ENCODE measurements around the gene CNNM3. TPM values are rescaled to one million over a fixed set of nuclear protein-coding genes. Genes with fewer than 3 reads are reported as not detected.

The CNNM3 gene
- total RNA-seq, 1 experiment from 2014 or later: 62.5 TPM

- peaks cover 34% of the 10 kb centered on the region for H3K4me1 ChIP-seq
Observed at GRCh38 chr2:96828436-96828835, 12.4 kb downstream of the CNNM3 start.

DNA sequence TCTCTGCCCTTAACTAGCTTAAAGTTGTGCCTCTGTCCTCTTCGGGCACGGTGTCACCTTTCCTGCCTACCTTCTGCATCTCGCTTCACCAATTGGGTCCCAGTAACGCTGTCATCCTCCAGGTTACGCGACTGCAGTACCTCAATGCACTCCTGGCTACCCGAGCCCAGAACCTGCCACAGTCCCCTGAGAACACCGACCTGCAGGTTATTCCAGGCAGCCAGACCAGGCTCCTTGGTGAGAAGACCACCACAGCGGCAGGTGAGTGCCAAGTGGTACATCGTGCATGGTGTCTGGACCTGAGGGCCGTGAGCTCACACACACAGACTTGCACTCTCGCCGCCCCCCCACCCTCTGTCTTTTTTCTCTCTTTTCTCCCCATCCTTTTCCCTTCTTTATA, 12.8 kb downstream of the CNNM3 start:
- H3K4me3 Mint-ChIP-seq (ENCODE audit: unreplicated experiment): no peak overlapping the region
- Histone ChIP-seq H3K9me3 (no peaks in the 10 kb centered on the region), H3K27me3 (replicated peaks; ENCODE audit: control insufficient read depth, insufficient read depth, low read length) (no peaks in the 10 kb centered on the region), H3K4me3 (ENCODE audit: low read depth, low read length) (no peak overlapping the region), H3K4me1 (peaks cover 34% of the 10 kb centered on the region), H3K36me3 (ENCODE audit: control insufficient read depth, insufficient read depth, low read length) (peaks cover 19% of the 10 kb centered on the region)
- ChIA-PET CTCF (no interaction called here), POLR2A (no interaction called here)
- peaks cover 99% of the 10 kb centered on the region for H3K36me3 Mint-ChIP-seq (ENCODE audit: insufficient read depth, unreplicated experiment)
- intact Hi-C loops (cut with micrococcal nuclease; ENCODE audit: unreplicated experiment): no loop called here
- no peak for DNase-seq
- no peaks in the 10 kb centered on the region for H3K27me3 Mint-ChIP-seq (ENCODE audit: insufficient read depth, unreplicated experiment)
- no peaks in the 10 kb centered on the region for H3K9me3 Mint-ChIP-seq (ENCODE audit: unreplicated experiment)
- no peak for TF ChIP-seq CTCF (IDR thresholded peaks at IDR 0.05; ENCODE audit: insufficient read depth in 1 of 2, low read depth in 1 of 2, low read length in 1 of 2, severe bottlenecking in 1 of 2, unreplicated experiment in 1 of 2)
- H3K27ac Mint-ChIP-seq (ENCODE audit: unreplicated experiment): no peak overlapping the region
- peaks cover 53% of the 10 kb centered on the region for H3K4me1 Mint-ChIP-seq (ENCODE audit: low read depth, unreplicated experiment)
- no TSS peak for BruUV-seq (replicated peaks)

More at GRCh38 chr2:96828436-96828835, 12.4 kb downstream of the CNNM3 start:
- Mint-ChIP-seq H3K9me3 (ENCODE audit: unreplicated experiment) (no peaks in the 10 kb centered on the region), H3K36me3 (ENCODE audit: insufficient read depth, unreplicated experiment) (peaks cover 99% of the 10 kb centered on the region), H3K4me1 (ENCODE audit: low read depth, unreplicated experiment) (peaks cover 54% of the 10 kb centered on the region), H3K27ac (ENCODE audit: unreplicated experiment) (no peak overlapping the region), H3K27me3 (ENCODE audit: insufficient read depth, unreplicated experiment) (no peaks in the 10 kb centered on the region), H3K4me3 (ENCODE audit: unreplicated experiment) (no peak overlapping the region)
- ChIA-PET CTCF (no interaction called here), POLR2A (no interaction called here)
- no TSS peak for BruUV-seq (replicated peaks)
- H3K36me3 ChIP-seq (ENCODE audit: control insufficient read depth, insufficient read depth, low read length): peaks cover 19% of the 10 kb centered on the region
- TF ChIP-seq CTCF (IDR thresholded peaks at IDR 0.05; ENCODE audit: insufficient read depth in 1 of 2, low read depth in 1 of 2, low read length in 1 of 2, severe bottlenecking in 1 of 2, unreplicated experiment in 1 of 2): no peak
- no peaks in the 10 kb centered on the region for H3K27me3 ChIP-seq (replicated peaks; ENCODE audit: control insufficient read depth, insufficient read depth, low read length)
- DNase-seq: no peak
- no peak overlapping the region for H3K4me3 ChIP-seq (ENCODE audit: low read depth, low read length)
- intact Hi-C loops (cut with micrococcal nuclease; ENCODE audit: unreplicated experiment): no loop called here
- no peaks in the 10 kb centered on the region for H3K9me3 ChIP-seq

DNA sequence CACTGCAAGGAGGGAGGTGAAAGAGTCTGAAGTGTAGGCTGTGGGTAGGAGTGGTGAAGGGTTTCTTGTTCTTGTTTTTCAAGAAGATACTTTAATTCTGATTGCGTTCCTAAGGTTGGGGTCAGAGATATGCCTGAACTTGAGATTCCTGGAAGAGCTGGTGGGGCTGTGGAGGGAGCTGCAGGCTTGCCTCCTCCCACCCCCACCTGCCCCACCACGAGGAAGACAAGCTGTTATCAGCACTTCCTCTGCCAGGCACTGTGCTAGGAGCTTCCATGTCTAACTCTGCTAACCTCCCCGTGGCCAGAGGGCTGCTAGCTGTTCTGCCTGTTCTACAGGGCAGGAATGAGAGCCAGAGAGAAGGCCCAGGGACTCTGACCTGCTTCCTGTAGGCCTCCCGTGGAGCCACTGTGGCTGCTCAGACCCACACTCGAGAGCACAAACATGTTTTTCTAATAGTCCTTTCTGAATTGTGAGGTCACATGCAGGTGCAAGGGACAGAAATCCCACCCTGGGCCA, 14.0 kb downstream of the CNNM3 start:
- H3K36me3 ChIP-seq (ENCODE audit: control insufficient read depth, insufficient read depth, low read length): peaks cover 15% of the 10 kb centered on the region
- H3K9me3 ChIP-seq: no peaks in the 10 kb centered on the region
- POLR2A ChIA-PET: no interaction called here
- intact Hi-C loops (cut with micrococcal nuclease; ENCODE audit: unreplicated experiment): no loop called here
- Mint-ChIP-seq H3K4me1 (ENCODE audit: low read depth, unreplicated experiment) (peaks cover 43% of the 10 kb centered on the region), H3K4me3 (ENCODE audit: unreplicated experiment) (no peak overlapping the region), H3K9me3 (ENCODE audit: unreplicated experiment) (no peaks in the 10 kb centered on the region), H3K27ac (ENCODE audit: unreplicated experiment) (peak overlapping the region; percentile 10), H3K27me3 (ENCODE audit: insufficient read depth, unreplicated experiment) (no peaks in the 10 kb centered on the region), H3K36me3 (ENCODE audit: insufficient read depth, unreplicated experiment) (peaks cover 98% of the 10 kb centered on the region)
- no TSS peak for BruUV-seq (replicated peaks)
- no peak for TF ChIP-seq CTCF (IDR thresholded peaks at IDR 0.05; ENCODE audit: insufficient read depth in 1 of 2, low read depth in 1 of 2, low read length in 1 of 2, severe bottlenecking in 1 of 2, unreplicated experiment in 1 of 2)
- H3K4me3 ChIP-seq (ENCODE audit: low read depth, low read length): no peak overlapping the region
- CTCF ChIA-PET: interaction anchor here (0.6 kb wide), 1 partner anchor 15 kb away, joined by 7 read pairs; no protein-coding TSS in a partner anchor
- H3K27me3 ChIP-seq (replicated peaks; ENCODE audit: control insufficient read depth, insufficient read depth, low read length): no peaks in the 10 kb centered on the region
- H3K4me1 ChIP-seq: peaks cover 27% of the 10 kb centered on the region
- DNase-seq: no peak
